ENCODE results near the gene PRR16. TPM values are rescaled to one million over a fixed set of nuclear protein-coding genes. Genes with fewer than 3 reads are reported as not detected.
A peak's percentile ranks its signal among the peaks of the same experiment; 100 is the strongest.

PRR16 gene
- total RNA-seq, 2 donors from 2014 or later: 3.5 to 13.4 TPM

DNA sequence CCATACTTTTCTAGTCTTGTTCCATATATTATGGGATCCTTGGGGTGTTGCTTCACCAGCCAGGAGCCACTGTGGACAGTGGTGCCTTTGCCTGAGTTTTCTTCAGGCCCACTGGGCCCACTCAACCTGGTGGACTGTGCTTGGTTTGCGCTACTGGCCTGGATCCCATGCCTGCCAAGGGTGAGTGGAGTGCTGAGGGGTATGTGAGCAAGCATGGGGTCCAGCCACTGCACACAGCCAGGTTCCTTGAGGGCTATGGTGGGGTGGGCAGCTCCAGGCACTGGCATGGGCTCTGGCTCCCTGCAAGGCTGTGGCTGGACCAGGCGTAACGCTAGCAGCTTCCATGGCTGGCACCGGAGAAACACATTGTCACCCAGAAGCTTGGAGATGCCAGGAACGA, 13.2 kb upstream of the PRR16 start:
- Histone ChIP-seq H3K4me3 (no peak overlapping the region), H3K27me3 (replicated peaks; ENCODE audit: insufficient read depth) (no peaks in the 10 kb centered on the region), H3K27ac (no peak overlapping the region), H3K36me3 (no peaks in the 10 kb centered on the region), H3K4me1 (replicated peaks) (no peaks in the 10 kb centered on the region), H3K9me3 (no peaks in the 10 kb centered on the region)
- no peak for TF ChIP-seq POLR2A (IDR thresholded peaks at IDR 0.05)
- TF ChIP-seq, protein P1, sequence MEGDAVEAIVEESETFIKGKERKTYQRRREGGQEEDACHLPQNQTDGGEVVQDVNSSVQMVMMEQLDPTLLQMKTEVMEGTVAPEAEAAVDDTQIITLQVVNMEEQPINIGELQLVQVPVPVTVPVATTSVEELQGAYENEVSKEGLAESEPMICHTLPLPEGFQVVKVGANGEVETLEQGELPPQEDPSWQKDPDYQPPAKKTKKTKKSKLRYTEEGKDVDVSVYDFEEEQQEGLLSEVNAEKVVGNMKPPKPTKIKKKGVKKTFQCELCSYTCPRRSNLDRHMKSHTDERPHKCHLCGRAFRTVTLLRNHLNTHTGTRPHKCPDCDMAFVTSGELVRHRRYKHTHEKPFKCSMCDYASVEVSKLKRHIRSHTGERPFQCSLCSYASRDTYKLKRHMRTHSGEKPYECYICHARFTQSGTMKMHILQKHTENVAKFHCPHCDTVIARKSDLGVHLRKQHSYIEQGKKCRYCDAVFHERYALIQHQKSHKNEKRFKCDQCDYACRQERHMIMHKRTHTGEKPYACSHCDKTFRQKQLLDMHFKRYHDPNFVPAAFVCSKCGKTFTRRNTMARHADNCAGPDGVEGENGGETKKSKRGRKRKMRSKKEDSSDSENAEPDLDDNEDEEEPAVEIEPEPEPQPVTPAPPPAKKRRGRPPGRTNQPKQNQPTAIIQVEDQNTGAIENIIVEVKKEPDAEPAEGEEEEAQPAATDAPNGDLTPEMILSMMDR (IDR thresholded peaks at IDR 0.05): no peak
- no peak for TF ChIP-seq POLR2AphosphoS5 (IDR thresholded peaks at IDR 0.05)
- intact Hi-C loops (cut with DNase I): no loop called here
- DNase-seq (ENCODE audit: low spot score): no peak
- 100% methylated on average over 5 of the region's 5 CpGs for WGBS

- H3K4me1 ChIP-seq (replicated peaks): no peaks in the 10 kb centered on the region
- DNase-seq (ENCODE audit: low spot score): no peak
- no peaks in the 10 kb centered on the region for H3K27me3 ChIP-seq (replicated peaks; ENCODE audit: insufficient read depth)
- intact Hi-C loops (cut with DNase I): no loop called here
- H3K9me3 ChIP-seq: no peaks in the 10 kb centered on the region
- H3K36me3 ChIP-seq: no peaks in the 10 kb centered on the region
- WGBS: 98% methylated on average over 8 of the region's 9 CpGs
- no peak for TF ChIP-seq POLR2A (IDR thresholded peaks at IDR 0.05)
- TF ChIP-seq, protein P1 (IDR thresholded peaks at IDR 0.05): no peak
- TF ChIP-seq POLR2AphosphoS5 (IDR thresholded peaks at IDR 0.05): no peak
- no peak overlapping the region for H3K4me3 ChIP-seq
- no peak overlapping the region for H3K27ac ChIP-seq
Measured at GRCh38 chr5:120451445-120451844, 12.7 kb upstream of the PRR16 start.

DNA sequence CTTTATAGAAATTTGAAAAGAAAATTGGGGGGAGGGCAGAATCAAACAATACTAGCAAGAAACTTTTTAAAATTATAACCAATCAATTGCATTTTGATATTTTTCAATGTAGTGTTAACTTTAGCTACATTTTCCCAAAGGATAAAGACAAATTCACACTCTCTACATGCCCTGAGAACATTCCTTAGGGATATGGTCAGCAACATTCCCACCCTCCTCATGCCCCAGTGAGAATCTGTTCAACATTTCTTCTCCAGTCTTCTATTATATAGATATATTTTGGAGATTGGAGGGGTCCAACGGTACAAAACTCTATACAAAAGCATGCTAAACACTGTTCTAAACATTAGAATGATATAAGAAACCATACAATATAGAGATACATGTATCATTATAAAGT, 11.6 kb upstream of the PRR16 start:
- Histone ChIP-seq H3K27me3 (replicated peaks; ENCODE audit: insufficient read depth) (no peaks in the 10 kb centered on the region), H3K4me1 (replicated peaks) (no peaks in the 10 kb centered on the region), H3K9me3 (no peaks in the 10 kb centered on the region), H3K36me3 (no peaks in the 10 kb centered on the region), H3K4me3 (no peak overlapping the region), H3K27ac (no peak overlapping the region)
- intact Hi-C loops (cut with DNase I): no loop called here
- TF ChIP-seq POLR2A (IDR thresholded peaks at IDR 0.05) (no peak), POLR2AphosphoS5 (IDR thresholded peaks at IDR 0.05) (no peak)
- TF ChIP-seq, protein P1 (IDR thresholded peaks at IDR 0.05): no peak
- WGBS: 85% methylated on average over 1 of the region's 1 CpG
- no peak for DNase-seq (ENCODE audit: low spot score)

- Histone ChIP-seq H3K36me3 (no peaks in the 10 kb centered on the region), H3K9me3 (no peaks in the 10 kb centered on the region), H3K4me1 (replicated peaks) (no peaks in the 10 kb centered on the region), H3K27me3 (replicated peaks; ENCODE audit: insufficient read depth) (no peaks in the 10 kb centered on the region), H3K4me3 (no peak overlapping the region), H3K27ac (no peak overlapping the region)
- WGBS: 9% methylated on average over 1 of the region's 1 CpG
- DNase-seq (ENCODE audit: low spot score): peak; percentile 20
- TF ChIP-seq POLR2AphosphoS5 (IDR thresholded peaks at IDR 0.05): peak; percentile 60
- TF ChIP-seq, protein P1 (IDR thresholded peaks at IDR 0.05): no peak
- intact Hi-C loops (cut with DNase I): no loop called here
Measured at GRCh38 chr5:120454094-120454798, 9.9 kb upstream of the PRR16 start.

DNA sequence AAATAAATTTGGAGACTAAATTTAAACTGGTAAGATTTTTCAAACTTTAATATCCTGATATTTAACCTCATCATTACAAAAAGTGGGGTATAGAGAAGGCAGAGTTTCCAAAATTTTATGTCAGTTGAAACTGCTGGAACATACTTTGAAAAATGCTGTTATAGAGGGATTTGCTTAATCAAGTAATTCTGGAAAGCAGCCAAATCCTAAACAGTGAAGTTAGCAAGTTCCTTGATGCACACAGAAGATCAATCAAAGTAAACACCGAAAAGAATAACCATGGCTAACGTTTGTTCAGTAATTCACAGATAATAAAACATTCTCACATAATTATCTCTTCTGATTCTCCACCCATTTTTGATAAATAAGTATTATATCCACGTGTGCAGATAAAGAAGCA, 8.1 kb upstream of the PRR16 start:
- WGBS: 38% methylated on average over 3 of the region's 3 CpGs
- H3K27me3 ChIP-seq (replicated peaks; ENCODE audit: insufficient read depth): no peaks in the 10 kb centered on the region
- no peak for DNase-seq (ENCODE audit: low spot score)
- no peak for TF ChIP-seq POLR2AphosphoS5 (IDR thresholded peaks at IDR 0.05)
- no peak for TF ChIP-seq POLR2A (IDR thresholded peaks at IDR 0.05)
- TF ChIP-seq, protein P1 (IDR thresholded peaks at IDR 0.05): no peak
- H3K4me3 ChIP-seq: no peak overlapping the region
- intact Hi-C loops (cut with DNase I): loop anchor here (5.0 kb wide), 1 partner anchor 514 kb away; no protein-coding TSS in a partner anchor
- H3K36me3 ChIP-seq: no peaks in the 10 kb centered on the region
- no peaks in the 10 kb centered on the region for H3K4me1 ChIP-seq (replicated peaks)
- no peaks in the 10 kb centered on the region for H3K9me3 ChIP-seq
- H3K27ac ChIP-seq: no peak overlapping the region
